ENCODE results near the gene C10orf90. TPM values are rescaled to one million over a fixed set of nuclear protein-coding genes. Genes with fewer than 3 reads are reported as not detected.

Gene C10orf90
- total RNA-seq, 1 donor from 2014 or later, result not detected

DNA sequence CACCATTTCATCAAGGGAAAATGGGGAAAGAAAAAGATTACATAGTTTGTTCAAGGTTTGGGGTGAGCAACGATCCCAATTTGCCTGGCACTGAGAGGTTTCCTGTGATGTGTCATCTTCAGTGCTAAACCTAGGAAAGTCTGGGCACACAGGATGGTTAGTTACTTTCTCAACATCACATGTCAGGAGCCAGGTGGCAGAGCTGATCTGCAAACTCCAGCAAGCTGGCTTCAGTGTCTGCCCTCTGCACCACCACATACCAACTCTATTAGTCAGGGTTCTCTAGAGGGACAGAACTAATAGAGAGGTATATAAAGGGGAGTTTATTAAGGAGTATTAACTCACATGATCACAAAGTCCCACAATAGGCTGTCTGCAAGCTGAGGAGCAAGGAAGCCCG lies 293.5 kb downstream of the C10orf90 start:
- H3K4me2 ChIP-seq, result no peak overlapping the region
- no peaks in the 10 kb centered on the region for H3K36me3 Mint-ChIP-seq
- H3K9ac ChIP-seq, result no peak overlapping the region
- no peak for DNase-seq (ENCODE audit: low spot score)
- TF ChIP-seq EZH2 (IDR thresholded peaks at IDR 0.05), result no peak
- no peak for TF ChIP-seq EZH2phosphoT487 (IDR thresholded peaks at IDR 0.05)
- TF ChIP-seq, protein P1, sequence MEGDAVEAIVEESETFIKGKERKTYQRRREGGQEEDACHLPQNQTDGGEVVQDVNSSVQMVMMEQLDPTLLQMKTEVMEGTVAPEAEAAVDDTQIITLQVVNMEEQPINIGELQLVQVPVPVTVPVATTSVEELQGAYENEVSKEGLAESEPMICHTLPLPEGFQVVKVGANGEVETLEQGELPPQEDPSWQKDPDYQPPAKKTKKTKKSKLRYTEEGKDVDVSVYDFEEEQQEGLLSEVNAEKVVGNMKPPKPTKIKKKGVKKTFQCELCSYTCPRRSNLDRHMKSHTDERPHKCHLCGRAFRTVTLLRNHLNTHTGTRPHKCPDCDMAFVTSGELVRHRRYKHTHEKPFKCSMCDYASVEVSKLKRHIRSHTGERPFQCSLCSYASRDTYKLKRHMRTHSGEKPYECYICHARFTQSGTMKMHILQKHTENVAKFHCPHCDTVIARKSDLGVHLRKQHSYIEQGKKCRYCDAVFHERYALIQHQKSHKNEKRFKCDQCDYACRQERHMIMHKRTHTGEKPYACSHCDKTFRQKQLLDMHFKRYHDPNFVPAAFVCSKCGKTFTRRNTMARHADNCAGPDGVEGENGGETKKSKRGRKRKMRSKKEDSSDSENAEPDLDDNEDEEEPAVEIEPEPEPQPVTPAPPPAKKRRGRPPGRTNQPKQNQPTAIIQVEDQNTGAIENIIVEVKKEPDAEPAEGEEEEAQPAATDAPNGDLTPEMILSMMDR (IDR thresholded peaks at IDR 0.05), result no peak
- peaks cover 10% of the 10 kb centered on the region for H3K4me1 ChIP-seq
- no peaks in the 10 kb centered on the region for H3K79me2 ChIP-seq (ENCODE audit: low read depth)
- peaks cover 10% of the 10 kb centered on the region for H3K9me3 Mint-ChIP-seq
- no peak overlapping the region for H3K4me3 ChIP-seq
- no peak overlapping the region for H3K4me3 Mint-ChIP-seq
- no peak overlapping the region for H2AFZ ChIP-seq (replicated peaks)
- peaks cover 6% of the 10 kb centered on the region for H3K36me3 ChIP-seq
- H3K27me3 ChIP-seq, result no peaks in the 10 kb centered on the region
- H3K27ac ChIP-seq, result no peak overlapping the region
- no peaks in the 10 kb centered on the region for H3K4me1 Mint-ChIP-seq
- no peak overlapping the region for H3K27ac Mint-ChIP-seq
- peaks cover 2% of the 10 kb centered on the region for H3F3A ChIP-seq (ENCODE audit: low read depth)
- H4K20me1 ChIP-seq (ENCODE audit: low read depth), result no peaks in the 10 kb centered on the region
- H3K9me3 ChIP-seq (ENCODE audit: low read depth), result peaks cover 20% of the 10 kb centered on the region
- peaks cover 4% of the 10 kb centered on the region for H3K27me3 Mint-ChIP-seq (ENCODE audit: insufficient read depth, low read depth)

DNA sequence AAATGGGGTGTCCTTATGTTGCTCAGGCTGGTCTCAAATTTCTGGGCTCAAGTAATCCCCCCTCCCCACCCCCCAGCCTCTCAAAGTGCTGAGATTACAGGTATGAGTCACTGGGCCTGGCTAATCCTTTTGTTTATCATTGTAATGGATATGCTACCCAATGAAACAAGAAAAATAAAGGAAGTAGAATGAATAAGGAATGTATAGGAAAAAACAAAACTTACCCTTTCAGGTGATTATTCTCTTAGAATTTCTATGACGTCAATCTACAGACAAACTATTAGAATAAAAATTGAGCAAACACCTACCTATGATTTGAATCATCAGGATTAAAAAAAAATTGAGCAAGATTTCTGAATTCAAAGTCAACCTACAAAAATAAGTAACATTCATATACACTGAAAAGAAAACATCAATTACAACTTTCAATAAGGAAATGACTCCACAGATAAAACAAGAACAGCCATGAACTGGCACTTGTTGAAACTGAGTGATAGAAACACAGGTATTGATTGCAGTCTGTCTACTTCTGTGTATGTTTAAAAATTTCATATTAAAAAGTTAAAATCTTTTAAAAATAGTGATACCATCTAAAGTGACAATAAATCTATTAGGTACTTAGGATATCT lies 294.5 kb downstream of the C10orf90 start:
- Mint-ChIP-seq H3K27ac (no peak overlapping the region), H3K4me3 (no peak overlapping the region)
- TF ChIP-seq, protein P1 (IDR thresholded peaks at IDR 0.05), result no peak
- TF ChIP-seq EZH2phosphoT487 (IDR thresholded peaks at IDR 0.05) (no peak), EZH2 (IDR thresholded peaks at IDR 0.05) (no peak)

DNA sequence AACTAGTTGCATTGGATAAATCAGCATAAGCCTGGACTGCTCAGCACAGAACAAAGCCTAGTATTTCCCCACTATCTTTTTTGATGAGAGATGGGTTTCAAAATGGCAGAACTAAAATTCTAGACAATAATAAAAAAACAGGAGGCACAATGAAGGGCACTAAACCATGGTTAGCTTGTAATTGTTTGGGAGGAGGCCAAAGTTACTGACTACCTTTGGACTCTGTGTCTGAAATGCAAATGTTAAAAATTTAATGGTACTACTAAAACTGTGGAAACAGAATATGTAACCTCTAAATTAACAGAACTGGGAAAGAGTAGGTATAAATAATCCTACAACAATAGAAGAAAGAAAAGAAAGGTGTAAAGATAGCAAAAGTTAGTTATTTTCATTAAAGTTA lies 295.2 kb downstream of the C10orf90 start:
- peaks cover 6% of the 10 kb centered on the region for H3K36me3 ChIP-seq
- no peaks in the 10 kb centered on the region for H3K4me1 Mint-ChIP-seq
- H2AFZ ChIP-seq (replicated peaks), result no peak overlapping the region
- no peak overlapping the region for H3K4me2 ChIP-seq
- no peaks in the 10 kb centered on the region for H4K20me1 ChIP-seq (ENCODE audit: low read depth)
- no peak overlapping the region for H3K27ac Mint-ChIP-seq
- peaks cover 10% of the 10 kb centered on the region for H3K4me1 ChIP-seq
- no peaks in the 10 kb centered on the region for H3K36me3 Mint-ChIP-seq
- no peak overlapping the region for H3K4me3 Mint-ChIP-seq
- H3K27me3 Mint-ChIP-seq (ENCODE audit: insufficient read depth, low read depth), result peaks cover 4% of the 10 kb centered on the region
- peaks cover 10% of the 10 kb centered on the region for H3K9me3 Mint-ChIP-seq
- H3K27me3 ChIP-seq, result no peaks in the 10 kb centered on the region
- no peak overlapping the region for H3K9ac ChIP-seq
- no peaks in the 10 kb centered on the region for H3K79me2 ChIP-seq (ENCODE audit: low read depth)
- H3K4me3 ChIP-seq, result no peak overlapping the region
- no peak for DNase-seq (ENCODE audit: low spot score)
- TF ChIP-seq EZH2 (IDR thresholded peaks at IDR 0.05) (no peak), EZH2phosphoT487 (IDR thresholded peaks at IDR 0.05) (no peak)
- TF ChIP-seq, protein P1 (IDR thresholded peaks at IDR 0.05), result no peak
- peaks cover 20% of the 10 kb centered on the region for H3K9me3 ChIP-seq (ENCODE audit: low read depth)
- no peak overlapping the region for H3K27ac ChIP-seq
- H3F3A ChIP-seq (ENCODE audit: low read depth), result peaks cover 2% of the 10 kb centered on the region

More for the DNA sequence above, 294.5 kb downstream of the C10orf90 start:
- peaks cover 4% of the 10 kb centered on the region for H3K27me3 Mint-ChIP-seq (ENCODE audit: insufficient read depth, low read depth)
- Histone ChIP-seq H3K36me3 (peaks cover 6% of the 10 kb centered on the region), H3K27me3 (no peaks in the 10 kb centered on the region), H4K20me1 (ENCODE audit: low read depth) (no peaks in the 10 kb centered on the region), H3K27ac (no peak overlapping the region), H3K4me1 (peaks cover 10% of the 10 kb centered on the region), H3K9ac (no peak overlapping the region), H3K4me3 (no peak overlapping the region), H2AFZ (replicated peaks) (no peak overlapping the region), H3K9me3 (ENCODE audit: low read depth) (peaks cover 20% of the 10 kb centered on the region), H3K4me2 (no peak overlapping the region), H3K79me2 (ENCODE audit: low read depth) (no peaks in the 10 kb centered on the region), H3F3A (ENCODE audit: low read depth) (peaks cover 2% of the 10 kb centered on the region)
- DNase-seq (ENCODE audit: low spot score), result no peak
- H3K9me3 Mint-ChIP-seq, result peaks cover 10% of the 10 kb centered on the region
- no peaks in the 10 kb centered on the region for H3K36me3 Mint-ChIP-seq
- no peaks in the 10 kb centered on the region for H3K4me1 Mint-ChIP-seq

Other genes starting within 250 kb of the C10orf90 start
- gene DOCK1, start 234.7 kb upstream of the C10orf90 start, total RNA-seq (ENCODE audit: low replicate concordance), result 67.0 and 72.6 TPM in 2 replicates

Data from neural progenitor cell (in vitro differentiated cells).